ENCODE results near the gene RAB3GAP2.

DNA sequence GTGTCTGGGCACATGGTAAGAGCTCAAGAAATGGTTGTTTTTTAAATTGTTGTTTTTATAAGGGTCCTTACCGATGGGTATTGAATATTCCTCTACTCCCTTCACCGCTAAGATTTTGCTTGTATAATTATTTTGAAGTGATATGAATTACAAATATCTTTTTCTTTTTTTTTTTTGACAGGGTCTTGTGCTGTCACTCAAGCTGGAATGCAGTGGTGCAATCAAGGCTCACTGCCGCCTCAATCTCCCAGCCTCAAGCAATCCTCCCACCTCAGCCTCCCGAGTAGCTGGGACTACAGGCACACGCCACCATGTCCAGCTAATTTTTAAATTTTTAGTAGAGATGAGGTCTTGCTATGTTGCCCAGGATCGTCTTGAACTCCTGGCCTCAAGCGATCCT lies 27.1 kb upstream of the RAB3GAP2 start:
- no peak for TF ChIP-seq CTCF (conservative IDR thresholded peaks at IDR 0.05 in 1 of 2, IDR thresholded peaks at IDR 0.05 in 1 of 2; ENCODE audit: low read depth in 1 of 2, low read length in 2 of 2)
- no peak for TF ChIP-seq EZH2 (IDR thresholded peaks at IDR 0.05; ENCODE audit: low read length, missing control alignments)

All from fibroblast of lung (primary cell).